ENCODE measurements around the gene SPSB3. TPM values are rescaled to one million over a fixed set of nuclear protein-coding genes. Genes with fewer than 3 reads are reported as not detected.

Gene SPSB3
- total RNA-seq, 1 donor from 2014 or later, result 30.8 TPM

DNA sequence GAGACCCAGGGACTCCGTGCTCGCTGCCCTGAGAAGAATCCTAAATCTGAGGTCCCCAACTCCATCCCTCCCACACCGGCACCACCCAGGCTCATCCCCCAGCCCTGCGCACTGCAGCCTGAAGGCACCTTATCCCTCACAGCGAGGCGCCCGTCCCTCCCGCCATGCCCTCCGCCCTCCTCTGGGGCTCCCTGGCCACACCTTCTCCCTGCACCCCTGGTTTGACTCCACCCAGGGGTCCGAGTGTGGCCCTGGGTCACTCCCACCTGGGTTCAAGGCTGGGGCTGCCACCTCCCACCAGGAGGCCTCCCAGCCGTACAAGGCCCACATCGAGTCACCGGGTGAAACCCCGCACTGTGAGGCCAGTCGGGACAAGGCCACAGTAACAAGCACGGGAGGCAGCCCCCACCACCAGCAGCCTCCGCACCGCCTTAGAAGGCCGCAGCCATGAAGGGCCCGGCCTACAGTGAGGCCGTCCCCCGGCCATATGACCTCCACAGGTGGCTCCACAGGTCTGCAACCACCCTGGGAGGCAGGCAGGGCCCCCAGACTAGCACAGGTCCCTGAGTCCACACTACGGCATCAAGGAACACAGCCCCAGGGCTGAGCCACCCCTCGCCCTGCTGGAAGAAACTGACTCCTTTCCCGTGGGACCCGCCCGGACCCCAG is 36.0 kb upstream of the SPSB3 start:
- Mint-ChIP-seq H3K4me3 (ENCODE audit: unreplicated experiment) (no peak overlapping the region), H3K4me1 (ENCODE audit: low read depth) (peaks cover under 1% of the 10 kb centered on the region), H3K27ac (ENCODE audit: unreplicated experiment) (no peak overlapping the region), H3K36me3 (ENCODE audit: low read depth) (peaks cover 6% of the 10 kb centered on the region), H3K27me3 (ENCODE audit: low read depth) (no peaks in the 10 kb centered on the region), H3K9me3 (ENCODE audit: low read depth) (no peaks in the 10 kb centered on the region)
- TF ChIP-seq, protein P1, sequence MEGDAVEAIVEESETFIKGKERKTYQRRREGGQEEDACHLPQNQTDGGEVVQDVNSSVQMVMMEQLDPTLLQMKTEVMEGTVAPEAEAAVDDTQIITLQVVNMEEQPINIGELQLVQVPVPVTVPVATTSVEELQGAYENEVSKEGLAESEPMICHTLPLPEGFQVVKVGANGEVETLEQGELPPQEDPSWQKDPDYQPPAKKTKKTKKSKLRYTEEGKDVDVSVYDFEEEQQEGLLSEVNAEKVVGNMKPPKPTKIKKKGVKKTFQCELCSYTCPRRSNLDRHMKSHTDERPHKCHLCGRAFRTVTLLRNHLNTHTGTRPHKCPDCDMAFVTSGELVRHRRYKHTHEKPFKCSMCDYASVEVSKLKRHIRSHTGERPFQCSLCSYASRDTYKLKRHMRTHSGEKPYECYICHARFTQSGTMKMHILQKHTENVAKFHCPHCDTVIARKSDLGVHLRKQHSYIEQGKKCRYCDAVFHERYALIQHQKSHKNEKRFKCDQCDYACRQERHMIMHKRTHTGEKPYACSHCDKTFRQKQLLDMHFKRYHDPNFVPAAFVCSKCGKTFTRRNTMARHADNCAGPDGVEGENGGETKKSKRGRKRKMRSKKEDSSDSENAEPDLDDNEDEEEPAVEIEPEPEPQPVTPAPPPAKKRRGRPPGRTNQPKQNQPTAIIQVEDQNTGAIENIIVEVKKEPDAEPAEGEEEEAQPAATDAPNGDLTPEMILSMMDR (IDR thresholded peaks at IDR 0.05), result no peak
- peak; percentile 87 for DNase-seq (ENCODE audit: low spot score)

DNA sequence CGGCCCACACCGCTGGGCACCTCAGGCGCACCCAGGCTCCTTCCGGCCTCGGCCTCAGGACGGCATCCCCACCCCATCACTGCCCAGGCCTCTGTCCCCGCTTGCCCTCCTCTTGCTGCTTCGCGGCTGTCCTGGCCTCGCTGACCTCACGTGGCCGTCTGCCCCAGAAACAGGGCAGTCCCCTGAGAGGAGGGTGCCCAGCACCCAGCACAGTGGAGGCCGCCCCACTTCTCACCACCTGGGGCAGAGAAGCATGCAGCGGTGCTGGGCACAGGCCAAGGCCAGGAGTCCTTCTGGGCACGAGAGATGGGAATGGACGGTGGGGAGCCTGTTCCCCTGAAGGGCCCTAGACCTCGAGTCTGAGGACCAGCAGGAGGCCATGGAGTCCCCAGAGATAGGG is 35.3 kb upstream of the SPSB3 start:
- Mint-ChIP-seq H3K27me3 (ENCODE audit: low read depth) (no peaks in the 10 kb centered on the region), H3K4me3 (ENCODE audit: unreplicated experiment) (no peak overlapping the region), H3K4me1 (ENCODE audit: low read depth) (peaks cover 7% of the 10 kb centered on the region), H3K36me3 (ENCODE audit: low read depth) (peaks cover 6% of the 10 kb centered on the region), H3K27ac (ENCODE audit: unreplicated experiment) (no peak overlapping the region), H3K9me3 (ENCODE audit: low read depth) (no peaks in the 10 kb centered on the region)
- TF ChIP-seq, protein P1 (IDR thresholded peaks at IDR 0.05), result no peak
- no peak for DNase-seq (ENCODE audit: low spot score)

DNA sequence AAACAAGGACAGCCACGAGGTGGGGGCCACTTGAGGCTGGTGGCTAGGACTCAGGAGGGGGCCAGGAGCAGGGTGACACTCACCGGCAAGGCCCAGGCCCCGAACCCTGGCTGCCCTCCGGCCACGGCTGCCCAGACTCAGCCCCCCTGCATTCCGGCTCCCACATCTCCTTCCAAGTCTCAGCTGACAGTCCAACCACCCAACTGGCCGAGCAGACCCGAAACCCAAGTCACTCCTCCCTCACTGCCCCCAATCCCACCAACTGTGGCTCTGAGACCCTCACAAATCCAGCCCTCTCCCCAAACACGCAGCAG is 34.9 kb upstream of the SPSB3 start:
- peak; percentile 78 for DNase-seq (ENCODE audit: low spot score)
- H3K27me3 Mint-ChIP-seq (ENCODE audit: low read depth), result no peaks in the 10 kb centered on the region
- no peak overlapping the region for H3K4me3 Mint-ChIP-seq (ENCODE audit: unreplicated experiment)
- peaks cover 12% of the 10 kb centered on the region for H3K4me1 Mint-ChIP-seq (ENCODE audit: low read depth)
- TF ChIP-seq, protein P1 (IDR thresholded peaks at IDR 0.05), result no peak
- no peaks in the 10 kb centered on the region for H3K9me3 Mint-ChIP-seq (ENCODE audit: low read depth)
- H3K36me3 Mint-ChIP-seq (ENCODE audit: low read depth), result peaks cover 6% of the 10 kb centered on the region
- no peak overlapping the region for H3K27ac Mint-ChIP-seq (ENCODE audit: unreplicated experiment)

DNA sequence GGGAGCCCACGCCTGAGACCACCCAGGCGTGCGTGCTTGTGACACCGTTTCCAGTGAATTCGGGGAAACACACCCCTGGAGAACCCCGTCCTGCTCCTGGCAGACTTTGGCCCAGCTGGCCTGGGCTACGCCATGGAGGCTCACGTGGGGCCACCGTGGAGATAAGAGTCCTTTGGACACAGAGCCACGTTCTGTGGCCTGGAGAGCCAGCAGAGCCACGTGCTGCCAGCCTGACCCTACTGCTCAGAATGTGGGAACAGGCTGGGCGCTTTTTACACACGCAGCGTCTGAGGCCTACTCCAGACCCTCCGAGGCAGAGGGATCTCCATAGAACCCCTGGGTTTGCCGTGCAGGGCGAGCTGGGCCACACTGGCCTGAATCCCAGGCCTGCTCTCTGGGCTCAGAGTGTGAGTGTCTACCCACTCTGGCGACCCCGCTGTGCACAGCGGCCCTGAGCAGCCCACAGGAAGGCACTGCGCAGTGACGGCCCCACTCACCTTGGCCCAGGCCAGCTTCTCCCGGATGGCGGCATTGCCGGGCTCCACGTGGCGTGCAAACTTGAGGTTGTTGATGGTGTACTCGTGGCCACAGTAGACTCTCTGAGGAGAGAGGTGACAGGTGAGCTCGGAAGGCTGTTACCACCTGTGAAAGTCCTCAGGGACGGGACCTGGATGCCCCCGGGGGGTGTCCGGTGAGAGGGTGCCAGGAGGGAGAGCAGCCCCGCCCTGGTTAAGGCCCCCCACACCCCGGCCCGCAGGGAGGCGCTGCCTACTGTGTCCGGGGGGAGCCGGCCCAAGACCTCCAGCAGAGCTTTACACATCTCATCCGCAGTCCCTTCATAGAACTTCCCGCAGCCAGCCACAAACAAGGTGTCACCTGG is 34.3 kb upstream of the SPSB3 start:
- Mint-ChIP-seq H3K27ac (ENCODE audit: unreplicated experiment) (no peak overlapping the region), H3K9me3 (ENCODE audit: low read depth) (no peaks in the 10 kb centered on the region), H3K4me3 (ENCODE audit: unreplicated experiment) (no peak overlapping the region), H3K27me3 (ENCODE audit: low read depth) (no peaks in the 10 kb centered on the region), H3K4me1 (ENCODE audit: low read depth) (peaks cover 12% of the 10 kb centered on the region), H3K36me3 (ENCODE audit: low read depth) (peaks cover 6% of the 10 kb centered on the region)
- DNase-seq (ENCODE audit: low spot score), result peak; percentile 80
- TF ChIP-seq, protein P1 (IDR thresholded peaks at IDR 0.05), result no peak

DNA sequence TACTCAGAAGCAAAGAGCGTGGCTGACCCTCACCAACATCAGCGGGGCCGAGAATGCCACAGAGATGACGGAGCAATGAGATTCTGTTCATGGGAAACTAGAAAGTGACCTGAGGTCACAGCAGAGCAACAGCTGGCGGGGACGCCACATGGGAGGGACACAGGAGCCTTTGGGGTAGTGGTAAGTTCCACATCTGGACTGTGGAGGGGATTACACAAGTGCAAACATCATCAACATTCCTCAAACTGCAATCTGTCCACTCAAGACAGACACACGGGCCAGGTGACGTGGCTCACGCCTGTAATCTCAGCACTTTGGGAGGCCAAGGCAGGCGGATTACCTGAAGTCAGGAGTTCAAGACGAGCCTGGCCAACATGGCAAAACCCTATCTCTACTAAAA is 33.1 kb upstream of the SPSB3 start:
- Mint-ChIP-seq H3K27me3 (ENCODE audit: low read depth) (no peaks in the 10 kb centered on the region), H3K9me3 (ENCODE audit: low read depth) (no peaks in the 10 kb centered on the region), H3K36me3 (ENCODE audit: low read depth) (peaks cover 6% of the 10 kb centered on the region), H3K4me1 (ENCODE audit: low read depth) (peaks cover 12% of the 10 kb centered on the region), H3K27ac (ENCODE audit: unreplicated experiment) (no peak overlapping the region), H3K4me3 (ENCODE audit: unreplicated experiment) (no peak overlapping the region)
- peak; percentile 33 for DNase-seq (ENCODE audit: low spot score)
- TF ChIP-seq, protein P1 (IDR thresholded peaks at IDR 0.05), result no peak
